ENCODE results near the gene IL15.

DNA sequence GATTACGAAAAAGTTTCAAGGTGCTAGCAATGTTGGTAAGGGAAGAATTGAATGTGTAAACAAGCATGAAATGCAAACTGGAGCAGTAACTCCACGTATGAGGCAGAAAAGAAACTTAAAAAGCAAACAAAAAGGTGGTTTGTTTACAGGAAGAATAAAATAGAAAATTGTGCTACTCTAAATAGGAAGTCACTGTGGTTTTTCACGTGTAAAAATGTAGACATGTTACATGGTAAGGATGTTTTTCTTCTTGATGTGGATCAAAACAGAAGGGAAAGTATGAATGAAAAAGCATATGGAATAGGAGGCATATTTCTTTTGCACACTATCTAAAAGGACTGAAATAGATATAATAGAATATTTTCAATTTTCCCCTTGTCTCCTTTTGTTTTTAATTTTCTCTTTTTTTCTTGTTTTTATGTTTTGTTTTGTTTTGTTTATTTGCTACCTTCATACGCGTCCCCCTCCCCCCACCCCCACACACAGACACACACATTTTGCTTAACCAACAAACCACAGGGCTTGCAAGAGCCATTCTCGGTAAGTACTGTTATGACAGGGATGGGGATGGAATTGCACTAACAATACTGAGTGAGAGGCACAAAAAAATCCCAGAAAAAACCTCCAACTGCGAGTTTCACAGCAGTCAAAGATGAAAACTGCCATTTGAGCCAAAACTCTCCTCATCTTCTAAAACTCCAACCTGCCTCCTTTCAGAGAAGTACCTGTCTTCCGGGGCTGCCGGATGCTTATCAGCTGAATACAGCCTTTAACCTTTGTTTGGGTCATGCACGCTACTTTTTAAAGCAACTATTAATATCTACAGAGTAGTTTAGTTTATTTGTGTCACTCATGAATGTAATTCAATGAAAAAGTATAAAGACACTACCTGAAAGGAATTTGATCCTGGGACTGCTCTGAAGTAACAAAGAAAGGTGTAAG is 135.8 kb downstream of the IL15 start:
- TF ChIP-seq EZH2 (IDR thresholded peaks at IDR 0.05; ENCODE audit: borderline replicate concordance, low read length), result no peak
- TF ChIP-seq, protein P1, sequence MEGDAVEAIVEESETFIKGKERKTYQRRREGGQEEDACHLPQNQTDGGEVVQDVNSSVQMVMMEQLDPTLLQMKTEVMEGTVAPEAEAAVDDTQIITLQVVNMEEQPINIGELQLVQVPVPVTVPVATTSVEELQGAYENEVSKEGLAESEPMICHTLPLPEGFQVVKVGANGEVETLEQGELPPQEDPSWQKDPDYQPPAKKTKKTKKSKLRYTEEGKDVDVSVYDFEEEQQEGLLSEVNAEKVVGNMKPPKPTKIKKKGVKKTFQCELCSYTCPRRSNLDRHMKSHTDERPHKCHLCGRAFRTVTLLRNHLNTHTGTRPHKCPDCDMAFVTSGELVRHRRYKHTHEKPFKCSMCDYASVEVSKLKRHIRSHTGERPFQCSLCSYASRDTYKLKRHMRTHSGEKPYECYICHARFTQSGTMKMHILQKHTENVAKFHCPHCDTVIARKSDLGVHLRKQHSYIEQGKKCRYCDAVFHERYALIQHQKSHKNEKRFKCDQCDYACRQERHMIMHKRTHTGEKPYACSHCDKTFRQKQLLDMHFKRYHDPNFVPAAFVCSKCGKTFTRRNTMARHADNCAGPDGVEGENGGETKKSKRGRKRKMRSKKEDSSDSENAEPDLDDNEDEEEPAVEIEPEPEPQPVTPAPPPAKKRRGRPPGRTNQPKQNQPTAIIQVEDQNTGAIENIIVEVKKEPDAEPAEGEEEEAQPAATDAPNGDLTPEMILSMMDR (conservative IDR thresholded peaks at IDR 0.05 in 1 of 2, IDR thresholded peaks at IDR 0.05 in 1 of 2; ENCODE audit: extremely low read depth in 1 of 2, insufficient read depth in 1 of 2, low read depth in 1 of 2, low read length in 2 of 2), result no peak
